Hepatocyte (in vitro differentiated cells): ENCODE data around the gene SLC6A8.

Source experiments
- EZH2 ChIP-seq: fragments of 200-600 bp; sonication (generic); IDR thresholded peaks from 2 replicates; pipeline ENCODE4 v1.6.1; 2016; ENCODE audit warnings: antibody characterized with exemption, mild to moderate bottlenecking, borderline replicate concordance
- EZH2phosphoT487 ChIP-seq: fragments of 200-600 bp; sonication (generic); IDR thresholded peaks from one replicate; pipeline ENCODE4 v1.6.1; 2018; ENCODE audit warnings: antibody characterized with exemption, mild to moderate bottlenecking, low read depth, moderate library complexity; ENCODE audit not compliant: unreplicated experiment, severe bottlenecking
- TF ChIP-seq, protein P1 (sequence below): fragments of 200-600 bp; sonication (generic); IDR thresholded peaks from 2 replicates; pipeline ENCODE4 v1.5.1; 2016; ENCODE audit warnings: antibody characterized with exemption, mild to moderate bottlenecking; ENCODE audit not compliant: poor library complexity

- TF ChIP-seq, protein P1, sequence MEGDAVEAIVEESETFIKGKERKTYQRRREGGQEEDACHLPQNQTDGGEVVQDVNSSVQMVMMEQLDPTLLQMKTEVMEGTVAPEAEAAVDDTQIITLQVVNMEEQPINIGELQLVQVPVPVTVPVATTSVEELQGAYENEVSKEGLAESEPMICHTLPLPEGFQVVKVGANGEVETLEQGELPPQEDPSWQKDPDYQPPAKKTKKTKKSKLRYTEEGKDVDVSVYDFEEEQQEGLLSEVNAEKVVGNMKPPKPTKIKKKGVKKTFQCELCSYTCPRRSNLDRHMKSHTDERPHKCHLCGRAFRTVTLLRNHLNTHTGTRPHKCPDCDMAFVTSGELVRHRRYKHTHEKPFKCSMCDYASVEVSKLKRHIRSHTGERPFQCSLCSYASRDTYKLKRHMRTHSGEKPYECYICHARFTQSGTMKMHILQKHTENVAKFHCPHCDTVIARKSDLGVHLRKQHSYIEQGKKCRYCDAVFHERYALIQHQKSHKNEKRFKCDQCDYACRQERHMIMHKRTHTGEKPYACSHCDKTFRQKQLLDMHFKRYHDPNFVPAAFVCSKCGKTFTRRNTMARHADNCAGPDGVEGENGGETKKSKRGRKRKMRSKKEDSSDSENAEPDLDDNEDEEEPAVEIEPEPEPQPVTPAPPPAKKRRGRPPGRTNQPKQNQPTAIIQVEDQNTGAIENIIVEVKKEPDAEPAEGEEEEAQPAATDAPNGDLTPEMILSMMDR = no peak
- TF ChIP-seq EZH2 = no peak
- TF ChIP-seq EZH2phosphoT487 = no peak
Measured at GRCh38 chrX:153688911-153689590, 1.3 kb downstream of the SLC6A8 start.
